C4-2B (cell line): ENCODE measurements around the gene SH3PXD2B.

Experiments
- CTCF ChIP-seq: fragments of 450-650 bp; conservative IDR thresholded peaks from 2 replicates; pipeline ENCODE4 v1.5.1; 2017; ENCODE audit warnings: mild to moderate bottlenecking
- ZFX ChIP-seq: fragments of 450-650 bp; IDR thresholded peaks from 2 replicates; pipeline ENCODE4 v1.6.1; 2017

GRCh38 chr5:172443441-172444109, 10.8 kb downstream of the SH3PXD2B start:
- no peak for TF ChIP-seq CTCF
- TF ChIP-seq ZFX = no peak
